Body of pancreas (tissue), 4 donors: ENCODE results near the gene TNNC1. TPM values are rescaled to one million over a fixed set of nuclear protein-coding genes. Genes with fewer than 3 reads are reported as not detected.
A peak's percentile ranks its signal among the peaks of the same experiment; 100 is the strongest.

Source experiments
- ATAC-seq: fragments of 150-250 bp; one replicate; pipeline ENCODE4 v1.9.1; 2016
- DNase-seq, 4 donors: peaks; one replicate each; pipeline ENCODE4 v3.0.0-alpha.2; 2019
- H3K27ac ChIP-seq, 4 donors: fragments of 200-600 bp; sonication (generic); 1 replicate in 3 of 4; 2 replicates in 1 of 4; pipeline versions ENCODE4 v1.5.1 to v1.6.1; 2016 to 2019; ENCODE audit warnings: mild to moderate bottlenecking in 1 of 4, mixed read lengths in 1 of 4, moderate library complexity in 1 of 4
- H3K27me3 ChIP-seq, 2 donors: fragments of 200-600 bp; sonication (generic); one replicate each; pipeline ENCODE4 v1.6.0; 2016; ENCODE audit warnings: mild to moderate bottlenecking in 1 of 2
- H3K36me3 ChIP-seq, 2 donors: fragments of 200-600 bp; sonication (generic); replicated peaks in 1 of 2; 2 replicates each; pipeline ENCODE4 v1.5.1; 2016; ENCODE audit warnings: low read depth in 2 of 2; ENCODE audit not compliant: insufficient read depth in 1 of 2
- H3K4me1 ChIP-seq: fragments of 200-600 bp; sonication (generic); one replicate; pipeline ENCODE4 v1.6.0; 2016
- H3K4me3 ChIP-seq, 2 donors: fragments of 200-600 bp; sonication (generic); 1 replicate in 1 of 2; 2 replicates in 1 of 2; pipeline ENCODE4 v1.5.1; 2016 to 2019
- H3K9me3 ChIP-seq, 3 donors: fragments of 200-600 bp; sonication (generic); 1 replicate in 2 of 3; 2 replicates in 1 of 3; pipeline ENCODE4 v1.5.1; 2016
- CTCF ChIP-seq, 7 experiments: fragments of 450-650 bp in 4 of 7; fragments of 200-600 bp in 3 of 7; sonication (generic) in 3 of 7; IDR thresholded peaks; one replicate each; pipeline ENCODE4 v1.5.1; 2016 to 2019; ENCODE audit warnings: antibody characterized with exemption in 7 of 7
- POLR2A ChIP-seq, 3 donors: fragments of 450-650 bp; IDR thresholded peaks; one replicate each; pipeline ENCODE4 v1.6.1; 2016; ENCODE audit warnings: antibody characterized with exemption in 3 of 3, mild to moderate bottlenecking in 2 of 3
- WGBS, 2 donors: methylation state at CpG; one replicate each; pipeline ENCODE4 v1.1.5; 2017; 5-methylcytosine and 5-hydroxymethylcytosine counted together
- intact Hi-C: fragments of 100-400 bp; cut with DNase I; formaldehyde crosslinking; loops from one replicate; pipeline ENCODE4 v1.15.1; 2023
- total RNA-seq, 2 donors: library from RNA; depleted of rRNA; stranded (reverse); fragments of >200 nt; gene quantifications; one replicate each; pipeline ENCODE4 v1.1.0, GENCODE V29; 2016

TNNC1 gene
- total RNA-seq, 2 donors from 2014 or later = 0.99 to 10.4 TPM

GRCh38 chr3:52428151-52429005, 25.5 kb downstream of the TNNC1 start:
- Histone ChIP-seq H3K36me3 (no peaks in the 10 kb centered on the region), H3K4me1 (peaks cover 4% of the 10 kb centered on the region), H3K9me3 (no peaks in the 10 kb centered on the region), H3K27ac (no peak overlapping the region), H3K27me3 (no peaks in the 10 kb centered on the region), H3K4me3 (no peak overlapping the region)
- intact Hi-C loops = no loop called here
- DNase-seq (peak; percentile 66 to 85 (median 77)), ATAC-seq (peak; percentile 89)
- WGBS, 2 donors = 6 to 9% methylated on average over 7 of the region's 7 CpGs
- no peak for TF ChIP-seq POLR2A (IDR thresholded peaks at IDR 0.05)
- TF ChIP-seq CTCF (IDR thresholded peaks at IDR 0.05) = peak; percentile 47 to 87 (median 72)

- Histone ChIP-seq H3K27ac (no peak overlapping the region), H3K27me3 (no peaks in the 10 kb centered on the region), H3K4me1 (no peaks in the 10 kb centered on the region), H3K36me3 (no peaks in the 10 kb centered on the region), H3K4me3 (no peak overlapping the region), H3K9me3 (no peaks in the 10 kb centered on the region)
- no peak for ATAC-seq
- 61 to 63% methylated on average over 5 of the region's 5 CpGs for WGBS, 2 donors
- TF ChIP-seq CTCF (IDR thresholded peaks at IDR 0.05) = no peak
- no peak for TF ChIP-seq POLR2A (IDR thresholded peaks at IDR 0.05)
- peak in 1 of 4 donors; percentile 2 for DNase-seq
- intact Hi-C loops = no loop called here
Measured at GRCh38 chr3:52423173-52423572, 30.7 kb downstream of the TNNC1 start.

DNA sequence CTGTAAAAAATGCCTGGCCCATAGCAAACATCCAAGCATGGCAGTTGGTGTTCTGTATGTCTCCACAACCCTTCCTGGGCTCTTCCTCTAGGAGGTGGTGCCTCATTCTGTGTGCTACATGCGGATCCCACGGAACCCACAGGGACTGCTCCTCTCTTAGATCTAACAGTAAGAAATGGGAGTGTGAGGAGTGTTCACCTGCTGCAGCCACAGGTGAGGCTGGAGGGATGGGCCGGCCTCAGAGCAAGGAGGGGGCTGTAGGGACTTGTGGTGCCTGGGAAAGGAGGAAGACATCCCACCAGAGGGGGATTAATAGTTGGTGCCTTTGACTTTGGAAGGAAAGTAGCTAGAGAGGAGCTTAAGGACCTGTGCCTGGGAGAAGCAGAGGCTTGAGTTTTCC, 31.2 kb downstream of the TNNC1 start:
- DNase-seq (peak in 1 of 4 donors; percentile 0), ATAC-seq (no peak)
- Histone ChIP-seq H3K27ac (no peak overlapping the region), H3K36me3 (no peaks in the 10 kb centered on the region), H3K9me3 (no peaks in the 10 kb centered on the region), H3K27me3 (no peaks in the 10 kb centered on the region), H3K4me1 (no peaks in the 10 kb centered on the region), H3K4me3 (no peak overlapping the region)
- TF ChIP-seq CTCF (IDR thresholded peaks at IDR 0.05) (no peak), POLR2A (IDR thresholded peaks at IDR 0.05) (no peak)
- intact Hi-C loops = no loop called here
- 86 to 100% methylated on average over 3 of the region's 3 CpGs for WGBS, 2 donors

GRCh38 chr3:52420388-52420787, 33.5 kb downstream of the TNNC1 start:
- Histone ChIP-seq H3K9me3 (no peaks in the 10 kb centered on the region), H3K4me1 (no peaks in the 10 kb centered on the region), H3K27me3 (no peaks in the 10 kb centered on the region), H3K4me3 (no peak overlapping the region), H3K27ac (no peak overlapping the region), H3K36me3 (no peaks in the 10 kb centered on the region)
- peak in 1 of 4 donors; percentile 0 for DNase-seq
- no peak for ATAC-seq
- 71 to 80% methylated on average over 1 to 2 of the region's 2 CpGs for WGBS, 2 donors
- TF ChIP-seq POLR2A (IDR thresholded peaks at IDR 0.05) (no peak), CTCF (IDR thresholded peaks at IDR 0.05) (no peak)
- intact Hi-C loops = no loop called here

- TF ChIP-seq CTCF (IDR thresholded peaks at IDR 0.05) (no peak), POLR2A (IDR thresholded peaks at IDR 0.05) (no peak)
- intact Hi-C loops = no loop called here
- Histone ChIP-seq H3K9me3 (no peaks in the 10 kb centered on the region), H3K36me3 (no peaks in the 10 kb centered on the region), H3K27me3 (no peaks in the 10 kb centered on the region), H3K27ac (no peak overlapping the region), H3K4me1 (peaks cover 24% of the 10 kb centered on the region), H3K4me3 (no peak overlapping the region)
- ATAC-seq (no peak), DNase-seq (no peak)
- 87% methylated on average over 3 of the region's 3 CpGs for WGBS, 2 donors
Measured at GRCh38 chr3:52415800-52416199, 38.0 kb downstream of the TNNC1 start.
